Fibroblast of lung (primary cell): ENCODE results near the gene RASSF4. TPM values are rescaled to one million over a fixed set of nuclear protein-coding genes. Genes with fewer than 3 reads are reported as not detected.

ENCODE experiments used
- DNase-seq, 2 donors: peaks; one replicate each; pipeline versions ENCODE4 v3.0.0 to v3.0.0-alpha.2; 2010; ENCODE audit warnings: low read depth in 2 of 2
- H2AFZ ChIP-seq: 2 replicates; pipeline ENCODE4 v1.5.1; 2012; ENCODE audit warnings: low read length, control low read depth, inconsistent platforms
- H3K27ac ChIP-seq: 2 replicates; pipeline ENCODE4 v1.5.1; 2011; ENCODE audit warnings: low read length, control low read depth; ENCODE audit not compliant: insufficient read depth
- H3K27me3 ChIP-seq: 2 replicates; pipeline ENCODE4 v1.5.1; 2011; ENCODE audit warnings: mild to moderate bottlenecking, low read length; ENCODE audit not compliant: control insufficient read depth, insufficient read depth
- H3K36me3 ChIP-seq: 2 replicates; pipeline ENCODE4 v1.5.1; 2011; ENCODE audit warnings: low read length; ENCODE audit not compliant: control insufficient read depth, insufficient read depth
- H3K4me1 ChIP-seq: 2 replicates; pipeline ENCODE4 v1.5.1; 2011; ENCODE audit warnings: low read length; ENCODE audit not compliant: control insufficient read depth, insufficient read depth; ENCODE audit errors: extremely low read depth
- H3K4me2 ChIP-seq: 2 replicates; pipeline ENCODE4 v1.5.1; 2011; ENCODE audit warnings: low read length, control low read depth; ENCODE audit not compliant: insufficient read depth; ENCODE audit errors: extremely low read depth
- H3K4me3 ChIP-seq, 4 experiments: fragments of 200-600 bp in 1 of 4; sonication (generic) in 1 of 4; replicated peaks in 1 of 4; 2 replicates each; pipeline ENCODE4 v1.5.1; 2011 to 2016; ENCODE audit warnings: low read length in 4 of 4, low read depth in 3 of 4, mild to moderate bottlenecking in 3 of 4, control low read depth in 2 of 4, inconsistent platforms in 1 of 4, mixed read lengths in 1 of 4; ENCODE audit not compliant: insufficient read depth in 1 of 4; ENCODE audit errors: control extremely low read depth in 1 of 4
- H3K79me2 ChIP-seq: 2 replicates; pipeline ENCODE4 v1.5.1; 2012; ENCODE audit warnings: mild to moderate bottlenecking, low read length, inconsistent platforms; ENCODE audit not compliant: control insufficient read depth, insufficient read depth
- H3K9ac ChIP-seq: 2 replicates; pipeline ENCODE4 v1.5.1; 2011; ENCODE audit warnings: mild to moderate bottlenecking, low read length, control low read depth; ENCODE audit not compliant: insufficient read depth
- H3K9me3 ChIP-seq: 2 replicates; pipeline ENCODE4 v1.5.1; 2012; ENCODE audit warnings: low read depth, low read length; ENCODE audit not compliant: control insufficient read depth, insufficient read depth
- H4K20me1 ChIP-seq: 2 replicates; pipeline ENCODE4 v1.5.1; 2011; ENCODE audit warnings: low read length; ENCODE audit not compliant: control insufficient read depth, insufficient read depth; ENCODE audit errors: extremely low read depth
- EZH2 ChIP-seq: IDR thresholded peaks from 2 replicates; pipeline ENCODE4 v1.5.1; 2012; ENCODE audit warnings: low read length, control low read depth, mild to moderate bottlenecking; ENCODE audit errors: missing control alignments
- polyA plus RNA-seq, 2 donors: library from polyadenylated mRNA; depleted of rRNA in 1 of 2; stranded (reverse) in 1 of 2; unstranded in 1 of 2; fragments of >200 nt; gene quantifications; 2 replicates each; pipeline ENCODE4 v1.2.1, GENCODE V29; 2011 to 2012; ENCODE audit warnings: missing spikeins in 1 of 2
- total RNA-seq: library from RNA; depleted of rRNA; stranded (reverse); fragments of >200 nt; gene quantifications from 2 replicates; pipeline ENCODE4 v1.2.1, GENCODE V29; 2014
- TF ChIP-seq, protein P1 (sequence below), 2 donors: IDR thresholded peaks in 1 of 2; conservative IDR thresholded peaks in 1 of 2; 1 replicate in 1 of 2; 2 replicates in 1 of 2; pipeline ENCODE4 v1.5.1; 2011 to 2012; ENCODE audit warnings: low read length in 2 of 2, control low read depth in 1 of 2, inconsistent platforms in 1 of 2, low read depth in 1 of 2, mild to moderate bottlenecking in 1 of 2

Gene RASSF4
- total and polyA plus RNA-seq, 2 donors (not counting 1 experiment from before 2014, with no cell fraction given): 6.4 to 11.4 TPM

DNA sequence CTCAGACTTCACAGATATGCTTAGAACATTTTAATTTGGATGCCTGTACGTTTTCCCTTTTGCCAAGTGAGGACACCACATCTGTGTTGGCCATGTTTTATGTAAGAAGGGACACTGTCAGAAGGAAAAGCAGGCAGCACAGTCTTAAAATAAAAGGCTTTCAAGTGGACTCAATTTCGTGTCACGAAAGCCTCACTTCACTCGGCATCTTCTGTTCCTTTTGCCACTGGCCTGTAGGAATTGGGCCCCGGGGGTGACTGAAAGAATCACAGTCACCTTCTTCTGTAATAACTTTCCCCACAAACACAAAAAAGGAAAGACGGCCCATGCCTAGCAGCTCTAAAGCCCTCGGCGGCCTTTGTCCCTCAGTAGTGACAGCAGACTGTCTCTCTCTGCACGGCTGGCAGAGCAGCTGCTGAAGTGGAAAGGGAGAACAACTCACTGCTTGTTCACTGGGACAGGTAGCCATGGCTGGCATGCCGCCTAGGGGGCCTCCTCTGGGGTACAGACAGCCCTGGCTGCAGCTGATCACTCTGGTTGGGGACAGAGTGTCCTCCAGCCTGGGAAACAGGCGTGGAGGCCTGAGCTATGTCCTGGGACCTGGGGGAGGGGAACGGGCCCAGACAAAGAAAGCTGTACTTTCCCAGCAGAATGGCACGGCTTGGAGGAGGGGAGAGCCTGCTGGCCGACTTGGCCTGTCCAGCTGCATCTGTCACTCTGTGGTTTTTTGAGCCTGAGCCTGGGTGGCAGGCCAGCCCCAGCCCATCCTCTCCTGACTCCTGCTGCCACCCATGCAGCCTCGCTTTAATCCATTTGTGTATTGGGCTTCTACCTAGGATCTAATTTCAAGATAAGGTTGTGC lies 4.4 kb downstream of the RASSF4 start:
- H4K20me1 ChIP-seq: no peaks in the 10 kb centered on the region
- no peak overlapping the region for H3K9ac ChIP-seq
- peaks cover 8% of the 10 kb centered on the region for H3K4me1 ChIP-seq
- H3K27ac ChIP-seq: no peak overlapping the region
- peak; percentile 34 to 58 for DNase-seq
- no peaks in the 10 kb centered on the region for H3K36me3 ChIP-seq
- TF ChIP-seq, protein P1, sequence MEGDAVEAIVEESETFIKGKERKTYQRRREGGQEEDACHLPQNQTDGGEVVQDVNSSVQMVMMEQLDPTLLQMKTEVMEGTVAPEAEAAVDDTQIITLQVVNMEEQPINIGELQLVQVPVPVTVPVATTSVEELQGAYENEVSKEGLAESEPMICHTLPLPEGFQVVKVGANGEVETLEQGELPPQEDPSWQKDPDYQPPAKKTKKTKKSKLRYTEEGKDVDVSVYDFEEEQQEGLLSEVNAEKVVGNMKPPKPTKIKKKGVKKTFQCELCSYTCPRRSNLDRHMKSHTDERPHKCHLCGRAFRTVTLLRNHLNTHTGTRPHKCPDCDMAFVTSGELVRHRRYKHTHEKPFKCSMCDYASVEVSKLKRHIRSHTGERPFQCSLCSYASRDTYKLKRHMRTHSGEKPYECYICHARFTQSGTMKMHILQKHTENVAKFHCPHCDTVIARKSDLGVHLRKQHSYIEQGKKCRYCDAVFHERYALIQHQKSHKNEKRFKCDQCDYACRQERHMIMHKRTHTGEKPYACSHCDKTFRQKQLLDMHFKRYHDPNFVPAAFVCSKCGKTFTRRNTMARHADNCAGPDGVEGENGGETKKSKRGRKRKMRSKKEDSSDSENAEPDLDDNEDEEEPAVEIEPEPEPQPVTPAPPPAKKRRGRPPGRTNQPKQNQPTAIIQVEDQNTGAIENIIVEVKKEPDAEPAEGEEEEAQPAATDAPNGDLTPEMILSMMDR (conservative IDR thresholded peaks at IDR 0.05 in 1 of 2, IDR thresholded peaks at IDR 0.05 in 1 of 2; ENCODE audit: low read depth in 1 of 2, low read length in 2 of 2): no peak
- TF ChIP-seq EZH2: no peak
- H2AFZ ChIP-seq: peak overlapping the region; percentile 20
- H3K9me3 ChIP-seq: no peaks in the 10 kb centered on the region
- no peak overlapping the region for H3K4me3 ChIP-seq
- H3K4me2 ChIP-seq: no peak overlapping the region
- no peaks in the 10 kb centered on the region for H3K79me2 ChIP-seq
- no peaks in the 10 kb centered on the region for H3K27me3 ChIP-seq

DNA sequence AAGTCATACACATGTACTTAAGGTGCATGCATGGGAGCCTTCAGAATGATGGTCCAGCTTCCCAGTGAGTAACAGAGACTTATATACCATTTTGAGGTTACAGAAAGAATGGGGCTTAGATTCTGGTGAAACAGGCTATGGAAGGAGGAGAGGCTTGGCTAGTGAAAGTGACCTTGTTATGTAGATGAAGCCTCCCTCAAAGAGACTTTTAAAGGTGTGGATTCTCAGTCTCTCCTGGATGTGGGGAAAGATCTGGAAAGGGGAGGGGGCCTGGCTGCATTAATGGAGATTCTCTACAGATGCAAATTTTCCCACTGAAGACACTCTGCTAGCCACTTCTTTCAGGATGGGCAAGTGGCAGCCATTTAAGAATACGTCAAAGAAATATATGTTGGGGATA lies 5.5 kb downstream of the RASSF4 start:
- Histone ChIP-seq H3K4me1 (peaks cover 6% of the 10 kb centered on the region), H3K4me2 (no peak overlapping the region), H3K4me3 (no peak overlapping the region), H3K27ac (no peak overlapping the region), H3K79me2 (no peaks in the 10 kb centered on the region), H3K27me3 (no peaks in the 10 kb centered on the region), H3K36me3 (no peaks in the 10 kb centered on the region), H4K20me1 (no peaks in the 10 kb centered on the region), H3K9ac (no peak overlapping the region), H3K9me3 (no peaks in the 10 kb centered on the region), H2AFZ (no peak overlapping the region)
- DNase-seq: no peak
- TF ChIP-seq EZH2: no peak
- TF ChIP-seq, protein P1 (conservative IDR thresholded peaks at IDR 0.05 in 1 of 2, IDR thresholded peaks at IDR 0.05 in 1 of 2; ENCODE audit: low read depth in 1 of 2, low read length in 2 of 2): no peak

DNA sequence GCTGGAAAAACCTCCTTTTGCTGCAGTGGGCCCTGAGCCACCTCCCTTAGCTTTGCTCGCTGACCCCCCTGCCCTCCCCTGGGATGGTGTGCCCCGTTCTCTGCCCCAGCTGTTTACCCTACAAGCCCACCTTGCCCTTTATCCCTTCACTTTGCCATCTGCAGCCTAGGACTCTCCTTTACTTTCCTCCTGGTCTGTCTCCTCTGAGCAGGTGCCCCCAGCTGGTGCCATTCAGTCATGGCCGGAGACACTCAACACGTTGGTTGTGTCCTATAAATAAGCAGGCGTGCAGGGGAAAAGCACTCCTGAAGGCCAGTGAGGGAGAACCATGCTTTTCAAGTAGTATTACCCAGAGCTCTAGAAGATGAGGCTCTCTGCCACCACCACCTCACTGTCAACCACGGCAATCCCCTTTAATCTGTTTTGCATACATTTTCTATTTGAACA lies 6.1 kb downstream of the RASSF4 start:
- Histone ChIP-seq H3K4me2 (no peak overlapping the region), H3K4me3 (no peak overlapping the region), H3K36me3 (no peaks in the 10 kb centered on the region), H3K4me1 (peaks cover 6% of the 10 kb centered on the region), H3K27ac (no peak overlapping the region), H3K9me3 (no peaks in the 10 kb centered on the region), H3K27me3 (no peaks in the 10 kb centered on the region), H3K9ac (no peak overlapping the region), H4K20me1 (no peaks in the 10 kb centered on the region), H2AFZ (no peak overlapping the region), H3K79me2 (no peaks in the 10 kb centered on the region)
- TF ChIP-seq EZH2: no peak
- TF ChIP-seq, protein P1 (conservative IDR thresholded peaks at IDR 0.05 in 1 of 2, IDR thresholded peaks at IDR 0.05 in 1 of 2; ENCODE audit: low read depth in 1 of 2, low read length in 2 of 2): no peak
- DNase-seq: no peak
